Endothelial cell of umbilical vein (primary cell): Measurements from ENCODE around the gene ARHGEF12. TPM values are rescaled to one million over a fixed set of nuclear protein-coding genes. Genes with fewer than 3 reads are reported as not detected.

Experiments used
- BruUV-seq: library from RNA; stranded (reverse); fragments of 400-500 nt; replicated peaks from 2 replicates; lab custom pipeline; 2021; lab: Mats Ljungman, UMichigan
- CTCF ChIA-PET: fragments of 300-600, 350-600 bp; sonication (Branson Sonifier 250); formaldehyde crosslinking; loops from one replicate; lab custom pipeline; 2021; ENCODE audit warnings: antibody characterized with exemption, inconsistent platforms; lab: Charles Lee
- POLR2A ChIA-PET: fragments of 300-600, 350-600 bp; sonication (Branson Sonifier 250); formaldehyde crosslinking; loops from one replicate; lab custom pipeline; 2021; ENCODE audit warnings: antibody characterized with exemption, inconsistent platforms; lab: Charles Lee
- DNase-seq: peaks from one replicate; pipeline ENCODE4 v3.0.0-alpha.2; 2011; ENCODE audit warnings: low read depth, low spot score
- FAIRE-seq: peaks from 2 replicates; lab custom pipeline; 2011; peaks lifted over from hg19 to GRCh38; lab: Jason Lieb, UNC
- H2AFZ ChIP-seq: 2 replicates; pipeline ENCODE4 v1.6.0; 2012; ENCODE audit warnings: low read depth, low read length, control low read depth, inconsistent platforms
- H3K27ac ChIP-seq: 2 replicates; pipeline ENCODE4 v1.5.1; 2011; ENCODE audit warnings: low read depth, mild to moderate bottlenecking, control low read depth, low read length, moderate library complexity; ENCODE audit not compliant: insufficient read depth
- H3K27me3 ChIP-seq, 2 experiments: 2 replicates each; pipeline versions ENCODE4 v1.6.0 to v1.6.1; 2011; ENCODE audit warnings: low read length in 2 of 2, mixed read lengths in 1 of 2; ENCODE audit not compliant: control insufficient read depth in 2 of 2, insufficient read depth in 2 of 2
- H3K36me3 ChIP-seq, 2 experiments: 2 replicates in 1 of 2; 3 replicates in 1 of 2; pipeline ENCODE4 v1.5.1; 2011; ENCODE audit warnings: low read length in 2 of 2, mild to moderate bottlenecking in 1 of 2, moderate library complexity in 1 of 2; ENCODE audit not compliant: control insufficient read depth in 2 of 2, insufficient read depth in 2 of 2; ENCODE audit errors: extremely low read depth in 1 of 2
- H3K4me1 ChIP-seq: 3 replicates; pipeline ENCODE4 v1.5.1; 2011; ENCODE audit warnings: mild to moderate bottlenecking, low read length; ENCODE audit not compliant: control insufficient read depth, insufficient read depth; ENCODE audit errors: extremely low read depth
- H3K4me2 ChIP-seq: 2 replicates; pipeline ENCODE4 v1.6.1; 2011; ENCODE audit warnings: low read length, control low read depth, mixed read lengths; ENCODE audit not compliant: insufficient read depth
- H3K4me3 ChIP-seq, 3 experiments: fragments of 200-600 bp in 1 of 3; sonication (generic), shearing (Covaris generic) in 1 of 3; replicated peaks in 1 of 3; 2 replicates each; pipeline ENCODE4 v1.5.1; 2011 to 2016; ENCODE audit warnings: control low read depth in 3 of 3, low read length in 3 of 3, mild to moderate bottlenecking in 2 of 3, inconsistent platforms in 1 of 3, low read depth in 1 of 3, moderate library complexity in 1 of 3; ENCODE audit not compliant: insufficient read depth in 1 of 3
- H3K79me2 ChIP-seq: 2 replicates; pipeline ENCODE4 v1.6.0; 2012; ENCODE audit warnings: low read length, inconsistent platforms; ENCODE audit not compliant: control insufficient read depth, insufficient read depth
- H3K9ac ChIP-seq: replicated peaks from 2 replicates; pipeline ENCODE3; 2011; ENCODE audit warnings: low read length, control low read depth; ENCODE audit not compliant: insufficient read depth; ENCODE audit errors: extremely low read depth
- H3K9me1 ChIP-seq: replicated peaks from 3 replicates; pipeline ENCODE4 v1.6.0; 2011; ENCODE audit warnings: mild to moderate bottlenecking, low read length; ENCODE audit not compliant: control insufficient read depth, insufficient read depth; ENCODE audit errors: extremely low read depth
- H3K9me3 ChIP-seq: replicated peaks from 2 replicates; pipeline ENCODE4 v1.5.1; 2012; ENCODE audit warnings: low read length, inconsistent platforms; ENCODE audit not compliant: control insufficient read depth, insufficient read depth
- H4K20me1 ChIP-seq: replicated peaks from 2 replicates; pipeline ENCODE3; 2011; ENCODE audit warnings: mild to moderate bottlenecking, low read length; ENCODE audit not compliant: control insufficient read depth, insufficient read depth; ENCODE audit errors: extremely low read depth
- CTCF ChIP-seq, 2 donors: IDR thresholded peaks; 1 replicate in 1 of 2; 2 replicates in 1 of 2; pipeline ENCODE4 v1.5.1; 2011; ENCODE audit warnings: low read length in 2 of 2, mild to moderate bottlenecking in 2 of 2, moderate library complexity in 2 of 2, control low read depth in 1 of 2, inconsistent platforms in 1 of 2, low read depth in 1 of 2; ENCODE audit not compliant: insufficient read depth in 1 of 2; ENCODE audit errors: extremely low read depth in 1 of 2
- EZH2 ChIP-seq: IDR thresholded peaks from 2 replicates; pipeline ENCODE4 v1.6.1; 2012; ENCODE audit warnings: borderline replicate concordance, low read depth, mild to moderate bottlenecking, moderate library complexity, low read length, inconsistent platforms; ENCODE audit not compliant: severe bottlenecking
- FOS ChIP-seq: IDR thresholded peaks from 2 replicates; pipeline ENCODE4 v1.6.1; 2011; ENCODE audit warnings: mild to moderate bottlenecking, low read length, moderate library complexity, borderline replicate concordance; ENCODE audit not compliant: insufficient read depth
- GATA2 ChIP-seq: IDR thresholded peaks from 2 replicates; pipeline ENCODE4 v1.7.0; 2011; ENCODE audit warnings: low read depth, mild to moderate bottlenecking, moderate library complexity, mixed read lengths, low read length; ENCODE audit not compliant: insufficient read length, insufficient read depth
- JUN ChIP-seq: IDR thresholded peaks from 2 replicates; pipeline ENCODE4 v1.6.1; 2011; ENCODE audit warnings: borderline replicate concordance, low read depth; ENCODE audit not compliant: insufficient read length, insufficient read depth
- MAX ChIP-seq: IDR thresholded peaks from 2 replicates; pipeline ENCODE4 v1.6.1; 2011; ENCODE audit not compliant: insufficient read depth, insufficient read length
- MYC ChIP-seq: IDR thresholded peaks from one replicate; pipeline ENCODE4 v1.6.1; 2011; ENCODE audit warnings: mild to moderate bottlenecking, low read depth, low read length
- POLR2A ChIP-seq: IDR thresholded peaks from 2 replicates; pipeline ENCODE4 v1.6.1; 2012; ENCODE audit warnings: low read depth, mild to moderate bottlenecking, control low read depth, low read length
- POLR2AphosphoS5 ChIP-seq: IDR thresholded peaks from 2 replicates; pipeline ENCODE4 v1.6.1; 2012; ENCODE audit warnings: low read depth, mild to moderate bottlenecking, control low read depth, low read length, moderate library complexity; ENCODE audit not compliant: insufficient read depth
- dilution Hi-C: fragments of 300-500 bp; cut with MboI; formaldehyde crosslinking; loops from one replicate; pipeline ENCODE4 v1.15.0; 2019; ENCODE audit warnings: low sequenced_read_pairs; ENCODE audit not compliant: extremely low pct_ligation_motif_present
- intact Hi-C: fragments of 100-400 bp; cut with micrococcal nuclease; formaldehyde crosslinking; loops from one replicate; pipeline ENCODE4 v1.10.0; 2022
- polyA plus RNA-seq, 4 experiments: library from polyadenylated mRNA; depleted of rRNA in 3 of 4; stranded (reverse) in 3 of 4; unstranded in 1 of 4; fragments of >200 nt; gene quantifications; 2 replicates each; pipeline versions ENCODE4 v1.2.1 to v1.2.3, GENCODE V29; 2011 to 2012; ENCODE audit warnings: missing spikeins in 1 of 4
- total RNA-seq: library from RNA; stranded (reverse); gene quantifications from 2 replicates; pipeline ENCODE4 v1.2.3, GENCODE V29; 2021

The ARHGEF12 gene
- total and polyA plus RNA-seq, 2 donors (not counting 3 experiments of a cell fraction or from before 2014, with no cell fraction given): 20.9 to 125 TPM

GRCh38 chr11:120455487-120455886, 119.3 kb downstream of the ARHGEF12 start:
- ChIA-PET POLR2A (no interaction called here), CTCF (interaction anchor here (1.5 kb wide), 1 partner anchor 121 kb away, joined by 5 read pairs; no protein-coding TSS in a partner anchor)
- FAIRE-seq: no peak
- no peak overlapping the region for H3K27ac ChIP-seq
- no peak overlapping the region for H3K4me3 ChIP-seq
- intact Hi-C loops: no loop called here
- H4K20me1 ChIP-seq: no peaks in the 10 kb centered on the region
- H3K9me3 ChIP-seq: no peaks in the 10 kb centered on the region
- H3K4me2 ChIP-seq: no peak overlapping the region
- BruUV-seq: no TSS peak
- no peaks in the 10 kb centered on the region for H3K79me2 ChIP-seq
- no peaks in the 10 kb centered on the region for H3K9me1 ChIP-seq
- H3K36me3 ChIP-seq: peaks cover 24 to 28% of the 10 kb centered on the region in 2 experiments
- H3K9ac ChIP-seq: no peak overlapping the region
- dilution Hi-C loops: no loop called here
- TF ChIP-seq CTCF (IDR thresholded peaks at IDR 0.05; ENCODE audit: extremely low read depth in 1 of 2, insufficient read depth in 1 of 2, low read depth in 1 of 2, low read length in 2 of 2) (no peak), GATA2 (no peak), POLR2AphosphoS5 (no peak), MAX (no peak), MYC (no peak), JUN (no peak), POLR2A (no peak), FOS (no peak), EZH2 (no peak)
- no peak overlapping the region for H2AFZ ChIP-seq
- no peak for DNase-seq
- no peaks in the 10 kb centered on the region for H3K4me1 ChIP-seq
- H3K27me3 ChIP-seq: no peaks in the 10 kb centered on the region
